Muscle of leg (tissue), 11 donors: Measurements from ENCODE around the gene RSPH1. TPM values are rescaled to one million over a fixed set of nuclear protein-coding genes. Genes with fewer than 3 reads are reported as not detected.
"Not testable (repeated sequence)": the region's sequence is repeated elsewhere in the genome, so short reads cannot be mapped to it uniquely, and the experiment has no call there.

Experiments
- DNase-seq: peaks from one replicate; pipeline ENCODE4 v3.0.0; 2013
- H3K27ac ChIP-seq: one replicate; pipeline ENCODE4 v1.5.1; 2013; ENCODE audit warnings: mild to moderate bottlenecking, low read length, control low read depth
- H3K27me3 ChIP-seq: one replicate; pipeline ENCODE4 v1.6.1; 2013; ENCODE audit warnings: low read length; ENCODE audit not compliant: control insufficient read depth, insufficient read depth
- H3K36me3 ChIP-seq: one replicate; pipeline ENCODE4 v1.6.1; 2013; ENCODE audit warnings: low read length; ENCODE audit not compliant: control insufficient read depth, insufficient read depth
- H3K4me1 ChIP-seq: one replicate; pipeline ENCODE4 v1.6.1; 2013; ENCODE audit warnings: low read length; ENCODE audit not compliant: control insufficient read depth, insufficient read depth
- H3K4me3 ChIP-seq: one replicate; pipeline ENCODE4 v1.5.1; 2013; ENCODE audit warnings: low read length, control low read depth
- H3K9me3 ChIP-seq: replicated peaks from 2 replicates; pipeline ENCODE4 v1.6.1; 2013; ENCODE audit warnings: low read depth, low read length; ENCODE audit not compliant: control insufficient read depth
- WGBS: methylation state at CpG from one replicate; pipeline ENCODE4 v1.1.5; 2013; ENCODE audit warnings: missing lambda C conversion rate; ENCODE audit not compliant: insufficient coverage; 5-methylcytosine and 5-hydroxymethylcytosine counted together
- polyA plus RNA-seq, 8 donors: library from polyadenylated mRNA; unstranded; fragments of 120-200 nt; gene quantifications; one replicate each; pipeline versions ENCODE4 v1.2.1 to v1.2.3, GENCODE V29; 2013; ENCODE audit warnings: inconsistent platforms in 1 of 8, low replicate concordance in 1 of 8; ENCODE audit not compliant: insufficient read length in 8 of 8, insufficient read depth in 1 of 8
- total RNA-seq: library from RNA; stranded (reverse); fragments of 120-200 nt; gene quantifications from one replicate; pipeline ENCODE4 v1.2.4, GENCODE V29; 2013

RSPH1 gene
- total and polyA plus RNA-seq, 9 donors = 0.04 to 1.5 (median 0.27) TPM

GRCh38 chr21:42475526-42476387 is 20.3 kb downstream of the RSPH1 start:
- WGBS = 89% methylated on average over 13 of the region's 18 CpGs
- no peaks in the 10 kb centered on the region for H3K9me3 ChIP-seq

GRCh38 chr21:42475036-42475435 is 21.0 kb downstream of the RSPH1 start:
- Histone ChIP-seq H3K27ac (no peak overlapping the region), H3K4me1 (no peaks in the 10 kb centered on the region), H3K36me3 (no peaks in the 10 kb centered on the region), H3K9me3 (no peaks in the 10 kb centered on the region), H3K4me3 (no peak overlapping the region), H3K27me3 (no peaks in the 10 kb centered on the region)
- no peak for DNase-seq
- no CpG with 5 or more reads among the region's 7 CpGs for WGBS

More at GRCh38 chr21:42475526-42476387, 20.3 kb downstream of the RSPH1 start:
- Histone ChIP-seq H3K4me1 (no peaks in the 10 kb centered on the region), H3K36me3 (no peaks in the 10 kb centered on the region), H3K4me3 (no peak overlapping the region), H3K27me3 (no peaks in the 10 kb centered on the region), H3K27ac (no peak overlapping the region)
- DNase-seq = no peak

DNA sequence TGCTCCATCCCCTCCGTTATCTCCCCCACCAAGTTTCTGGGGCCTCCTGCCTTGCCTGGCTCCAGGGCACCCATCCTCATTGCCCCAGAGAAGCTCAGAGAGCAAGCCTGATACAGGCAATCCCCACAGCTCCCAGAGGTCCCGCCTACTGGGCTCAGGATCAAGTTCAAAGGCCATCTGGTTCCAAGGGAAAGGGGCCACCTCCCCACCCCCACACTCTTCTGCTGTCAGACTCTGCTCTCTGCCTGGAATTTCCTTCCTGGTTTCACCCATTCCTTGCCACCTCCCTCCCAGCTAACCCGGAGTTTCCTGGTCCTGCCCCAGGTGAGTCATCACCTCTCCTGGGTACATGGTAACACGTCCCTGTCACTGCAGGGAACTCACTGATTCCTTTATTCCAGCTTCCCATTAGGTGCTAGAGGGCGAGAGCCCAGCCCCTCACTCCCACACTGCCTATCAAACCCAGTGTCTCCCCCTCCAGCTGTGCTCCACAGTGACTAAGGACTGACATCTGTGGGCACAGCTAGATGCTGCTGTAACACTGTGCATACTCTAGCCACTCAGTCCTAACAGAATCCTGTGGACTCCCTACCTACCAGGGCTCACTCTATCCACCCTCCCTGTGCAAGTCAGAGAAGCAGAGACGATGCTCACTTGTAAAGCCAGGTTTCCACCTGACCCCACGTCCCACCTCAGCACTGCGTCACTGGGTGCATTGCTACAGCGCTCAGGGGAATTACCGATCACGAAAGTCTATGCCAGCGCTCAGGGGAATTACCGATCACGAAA is 21.8 kb downstream of the RSPH1 start:
- Histone ChIP-seq H3K36me3 (no peaks in the 10 kb centered on the region), H3K27me3 (no peaks in the 10 kb centered on the region), H3K27ac (no peak overlapping the region), H3K4me3 (no peak overlapping the region), H3K9me3 (no peaks in the 10 kb centered on the region), H3K4me1 (no peaks in the 10 kb centered on the region)
- WGBS = 47% methylated on average over 7 of the region's 14 CpGs
- DNase-seq = no peak

GRCh38 chr21:42473498-42474042 is 22.5 kb downstream of the RSPH1 start:
- no peaks in the 10 kb centered on the region for H3K36me3 ChIP-seq
- 81% methylated on average over 4 of the region's 9 CpGs for WGBS

GRCh38 chr21:42472521-42472920 is 23.5 kb downstream of the RSPH1 start:
- DNase-seq = no peak
- H3K4me3 ChIP-seq = no peak overlapping the region
- H3K36me3 ChIP-seq = no peaks in the 10 kb centered on the region
- H3K4me1 ChIP-seq = peaks cover under 1% of the 10 kb centered on the region
- WGBS = 52% methylated on average over 3 of the region's 7 CpGs
- no peaks in the 10 kb centered on the region for H3K9me3 ChIP-seq
- no peaks in the 10 kb centered on the region for H3K27me3 ChIP-seq
- no peak overlapping the region for H3K27ac ChIP-seq

More at GRCh38 chr21:42473498-42474042, 22.5 kb downstream of the RSPH1 start:
- Histone ChIP-seq H3K27me3 (no peaks in the 10 kb centered on the region), H3K4me3 (no peak overlapping the region), H3K9me3 (no peaks in the 10 kb centered on the region), H3K4me1 (no peaks in the 10 kb centered on the region), H3K27ac (no peak overlapping the region)
- DNase-seq = no peak

DNA sequence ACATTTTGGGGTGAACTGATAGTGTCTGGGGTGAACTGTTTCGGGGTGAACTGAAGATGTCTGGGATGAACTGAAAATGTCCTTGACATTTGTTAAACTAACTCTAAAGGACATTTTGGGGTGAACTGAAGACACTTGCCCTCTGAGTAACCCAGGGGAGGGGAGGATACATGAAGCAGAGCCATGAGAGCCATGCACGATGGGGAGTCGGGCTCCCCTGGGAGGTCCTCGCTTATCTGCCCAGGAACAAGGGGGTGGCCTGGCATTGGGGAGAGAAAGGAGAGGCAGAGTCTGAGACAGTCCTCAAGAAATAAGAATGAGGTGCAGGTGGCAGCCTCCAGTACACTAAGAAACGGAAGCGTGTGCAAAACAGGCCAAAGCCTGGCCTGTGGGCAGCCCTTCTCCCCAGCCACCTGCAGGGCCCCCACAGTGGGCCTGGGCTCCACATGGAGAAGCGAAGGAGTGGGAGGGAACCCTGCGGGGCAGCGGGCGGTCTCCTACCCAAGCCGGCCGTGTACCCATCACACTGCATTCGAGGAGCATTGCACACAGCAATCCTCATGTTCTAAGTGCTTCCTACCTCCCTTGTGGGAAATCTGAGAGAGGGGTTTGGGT is 24.2 kb downstream of the RSPH1 start:
- Histone ChIP-seq H3K27ac (no peak overlapping the region), H3K27me3 (no peaks in the 10 kb centered on the region), H3K4me1 (peaks cover 7% of the 10 kb centered on the region), H3K9me3 (no peaks in the 10 kb centered on the region), H3K36me3 (no peaks in the 10 kb centered on the region), H3K4me3 (no peak overlapping the region)
- DNase-seq = no peak
- WGBS = 87% methylated on average over 6 of the region's 13 CpGs

- H3K36me3 ChIP-seq = no peaks in the 10 kb centered on the region
- H3K9me3 ChIP-seq = no peaks in the 10 kb centered on the region
- peaks cover 11% of the 10 kb centered on the region for H3K4me1 ChIP-seq
- DNase-seq = no peak
- H3K4me3 ChIP-seq = no peak overlapping the region
- no peaks in the 10 kb centered on the region for H3K27me3 ChIP-seq
- H3K27ac ChIP-seq = no peak overlapping the region
- 89% methylated on average over 9 of the region's 9 CpGs for WGBS
Observed at GRCh38 chr21:42471206-42471605, 24.8 kb downstream of the RSPH1 start.

- no CpG with 5 or more reads among the region's 4 CpGs for WGBS
- not testable (repeated sequence) for H3K9me3 ChIP-seq, H3K4me3 ChIP-seq, DNase-seq, H3K27me3 ChIP-seq, H3K36me3 ChIP-seq, H3K27ac ChIP-seq
- H3K4me1 ChIP-seq = peaks cover 19% of the 10 kb centered on the region
Observed at GRCh38 chr21:42469726-42470125, 26.3 kb downstream of the RSPH1 start.

DNA sequence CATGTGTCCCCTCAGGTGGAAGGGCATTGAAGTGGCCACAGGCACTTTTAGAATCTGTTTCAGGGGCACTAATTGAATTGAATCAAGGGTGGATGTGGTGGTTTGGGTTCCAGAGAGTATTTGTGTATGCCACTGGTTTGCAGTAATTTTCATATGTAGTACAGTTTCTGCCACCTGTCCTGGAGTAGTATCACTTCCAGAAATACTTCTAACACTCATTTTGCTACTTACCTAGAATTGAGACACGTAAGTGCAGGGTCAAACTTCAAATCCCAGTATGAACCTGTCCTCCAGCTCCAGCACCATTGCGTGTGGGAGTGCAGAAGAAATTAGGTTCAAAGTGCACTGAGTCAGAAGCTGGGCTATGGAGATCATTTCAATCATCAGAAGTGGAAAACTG is 26.8 kb downstream of the RSPH1 start:
- Histone ChIP-seq H3K4me3 (no peak overlapping the region), H3K27ac (no peak overlapping the region), H3K27me3 (no peaks in the 10 kb centered on the region), H3K36me3 (no peaks in the 10 kb centered on the region), H3K4me1 (peaks cover 19% of the 10 kb centered on the region), H3K9me3 (no peaks in the 10 kb centered on the region)
- WGBS = no CpG with 5 or more reads among the region's 2 CpGs
- no peak for DNase-seq
